CD4-positive, CD25-positive, alpha-beta regulatory T cell (primary cell): Measurements from ENCODE around the gene GFI1B. TPM values are rescaled to one million over a fixed set of nuclear protein-coding genes. Genes with fewer than 3 reads are reported as not detected.

Source experiments
- ATAC-seq, 2 donors: fragments of 150-1000 bp; cut with Tn5 transposase; one replicate each; pipeline ENCODE4 v1.10.0; 2021; ENCODE audit warnings: low read depth in 2 of 2, moderate number of reproducible peaks in 2 of 2, moderate library complexity in 1 of 2
- DNase-seq, 3 donors: peaks; one replicate each; pipeline versions ENCODE4 v3.0.0 to v3.0.0-alpha.2; 2012 to 2022; ENCODE audit warnings: mixed read lengths in 1 of 3
- H3K27ac ChIP-seq: one replicate; pipeline ENCODE4 v1.7.0; 2013; ENCODE audit warnings: mild to moderate bottlenecking, low read length; ENCODE audit not compliant: insufficient read depth, poor library complexity, severe bottlenecking
- H3K27me3 ChIP-seq: one replicate; pipeline ENCODE4 v1.7.0; 2013; ENCODE audit warnings: low read length; ENCODE audit not compliant: control insufficient read depth, insufficient read depth
- H3K36me3 ChIP-seq: one replicate; pipeline ENCODE4 v1.7.0; 2013; ENCODE audit warnings: mild to moderate bottlenecking, low read length, moderate library complexity; ENCODE audit not compliant: control insufficient read depth, insufficient read depth
- H3K4me1 ChIP-seq: 2 replicates; pipeline ENCODE4 v1.7.0; 2013; ENCODE audit warnings: mild to moderate bottlenecking, low read length; ENCODE audit not compliant: insufficient read depth, control insufficient read depth, poor library complexity, severe bottlenecking
- H3K4me3 ChIP-seq: one replicate; pipeline ENCODE4 v1.7.0; 2013; ENCODE audit warnings: low read depth, mild to moderate bottlenecking, low read length, moderate library complexity
- H3K9me3 ChIP-seq, 2 experiments: 1 replicate in 1 of 2; 2 replicates in 1 of 2; pipeline ENCODE4 v1.7.0; 2013; ENCODE audit warnings: low read length in 2 of 2, mild to moderate bottlenecking in 1 of 2, moderate library complexity in 1 of 2; ENCODE audit not compliant: control insufficient read depth in 2 of 2
- H3K27ac Mint-ChIP-seq, 3 donors: one replicate each; pipeline ENCODE4 v1.8.0; 2020 to 2022; ENCODE audit warnings: mild to moderate bottlenecking in 3 of 3, mixed read lengths in 3 of 3, moderate library complexity in 2 of 3
- H3K27me3 Mint-ChIP-seq: one replicate; pipeline ENCODE4 v1.8.0; 2022; ENCODE audit warnings: mild to moderate bottlenecking, mixed read lengths
- H3K36me3 Mint-ChIP-seq: one replicate; pipeline ENCODE4 v1.8.0; 2020; ENCODE audit warnings: mixed read lengths
- H3K4me1 Mint-ChIP-seq, 4 donors: one replicate each; pipeline ENCODE4 v1.8.0; 2020 to 2022; ENCODE audit warnings: mixed read lengths in 4 of 4, mild to moderate bottlenecking in 1 of 4
- H3K4me3 Mint-ChIP-seq, 4 donors: one replicate each; pipeline ENCODE4 v1.8.0; 2020 to 2022; ENCODE audit warnings: mild to moderate bottlenecking in 4 of 4, mixed read lengths in 4 of 4, moderate library complexity in 3 of 4
- H3K9me3 Mint-ChIP-seq, 7 donors: one replicate each; pipeline ENCODE4 v1.8.0; 2020 to 2022; ENCODE audit warnings: mixed read lengths in 7 of 7, mild to moderate bottlenecking in 3 of 7, moderate library complexity in 2 of 7
- polyA plus RNA-seq, 4 donors: library from polyadenylated mRNA; unstranded; fragments of 300-500 nt; fragmentation: Illumina TruSeq; gene quantifications; one replicate each; pipeline ENCODE4 v1.2.3, GENCODE V29; 2021
- total RNA-seq: library from RNA; stranded (reverse); gene quantifications from one replicate; pipeline ENCODE4 v1.2.3, GENCODE V29; 2022

Gene GFI1B
- total and polyA plus RNA-seq, 5 donors from 2014 or later, result 0.05 to 3.3 TPM; not detected in 3

- peak overlapping the region; percentile 93 to 100 (median 100) for H3K4me3 Mint-ChIP-seq
- Histone ChIP-seq H3K27me3 (no peaks in the 10 kb centered on the region), H3K36me3 (peaks cover 3% of the 10 kb centered on the region), H3K4me1 (peaks cover 34% of the 10 kb centered on the region), H3K4me3 (peak overlapping the region; percentile 66), H3K27ac (peak overlapping the region; percentile 90), H3K9me3 (no peaks in the 10 kb centered on the region)
- H3K9me3 Mint-ChIP-seq, result no peaks in the 10 kb centered on the region
- ATAC-seq (peak; percentile 1 to 2), DNase-seq (no peak)
- H3K27me3 Mint-ChIP-seq, result peaks cover 6% of the 10 kb centered on the region
- H3K4me1 Mint-ChIP-seq, result peaks cover 0 to 73% (median 31%) of the 10 kb centered on the region in 4 donors
- peak overlapping the region; percentile 94 to 98 (median 98) for H3K27ac Mint-ChIP-seq
- H3K36me3 Mint-ChIP-seq, result peaks cover 3% of the 10 kb centered on the region
These were observed 51.5 kb downstream of the GFI1B start for GRCh38 chr9:133029994-133030316.

DNA sequence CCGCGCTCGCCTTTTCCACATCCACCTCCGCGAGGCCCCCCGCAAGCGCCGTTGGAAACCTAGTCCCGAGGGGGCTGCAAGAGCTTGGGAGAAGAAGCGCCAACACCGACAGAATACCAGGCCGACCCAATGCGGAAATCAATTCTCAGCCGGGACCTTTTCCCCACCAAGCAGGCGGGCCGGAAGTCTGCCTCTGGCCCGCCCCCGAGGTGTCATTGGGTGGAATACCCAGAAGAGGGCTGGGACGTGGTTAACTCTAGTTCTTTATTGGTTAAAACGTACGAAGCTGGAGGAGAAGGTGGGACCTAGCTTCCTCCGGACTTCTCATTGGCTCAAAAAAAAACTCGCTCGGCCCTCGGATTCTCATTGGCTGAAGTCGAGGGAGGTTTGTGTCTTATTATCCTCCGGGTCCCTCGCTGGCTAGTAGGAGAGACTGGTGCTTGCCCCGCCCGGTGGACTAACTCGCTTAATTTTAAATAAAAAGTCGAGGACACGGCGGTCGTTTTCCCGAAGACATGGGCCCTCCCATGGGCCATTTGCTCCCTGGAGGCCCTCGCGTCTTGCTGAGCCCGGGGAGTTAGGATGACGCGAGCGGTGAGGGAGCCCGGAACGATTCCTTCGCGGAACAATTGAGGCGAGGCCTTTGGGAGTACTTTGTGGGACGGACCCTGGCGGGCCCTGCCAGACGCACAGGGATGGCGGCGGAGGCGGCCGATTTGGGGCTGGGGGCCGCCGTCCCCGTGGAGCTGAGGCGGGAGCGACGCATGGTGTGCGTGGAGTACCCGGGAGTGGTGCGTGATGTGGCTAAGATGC is 52.0 kb downstream of the GFI1B start, which contains the start of gene GTF3C5:
GTF3C5 (plus strand) TSS at position 681 of the 813 bp plus-strand sequence; CDS start at position 696, 15 bp downstream.
- Histone ChIP-seq H3K36me3 (peaks cover 3% of the 10 kb centered on the region), H3K4me3 (peak within 1 kb of the TSS; percentile 91), H3K27me3 (no peaks in the 10 kb centered on the region), H3K9me3 (no peaks in the 10 kb centered on the region), H3K27ac (peak within 1 kb of the TSS; percentile 90), H3K4me1 (peaks cover 34% of the 10 kb centered on the region)
- ATAC-seq (peak; percentile 97 to 98), DNase-seq (peak; percentile 91 to 99 (median 96))
- peaks cover 6% of the 10 kb centered on the region for H3K27me3 Mint-ChIP-seq
- peaks cover 3% of the 10 kb centered on the region for H3K36me3 Mint-ChIP-seq
- peak within 1 kb of the TSS; percentile 93 to 100 (median 100) for H3K4me3 Mint-ChIP-seq
- H3K9me3 Mint-ChIP-seq, result no peaks in the 10 kb centered on the region
- peaks cover 0 to 77% (median 31%) of the 10 kb centered on the region in 4 donors for H3K4me1 Mint-ChIP-seq
- H3K27ac Mint-ChIP-seq, result peak within 1 kb of the TSS; percentile 94 to 98 (median 98)

GRCh38 chr9:133031130-133031422 is 52.6 kb downstream of the GFI1B start:
- Histone ChIP-seq H3K36me3 (peaks cover 3% of the 10 kb centered on the region), H3K27ac (peak overlapping the region; percentile 75), H3K4me3 (peak overlapping the region; percentile 91), H3K27me3 (no peaks in the 10 kb centered on the region), H3K9me3 (no peaks in the 10 kb centered on the region), H3K4me1 (peaks cover 34% of the 10 kb centered on the region)
- peaks cover 3% of the 10 kb centered on the region for H3K36me3 Mint-ChIP-seq
- DNase-seq, result no peak
- peak overlapping the region; percentile 93 to 100 (median 100) for H3K4me3 Mint-ChIP-seq
- ATAC-seq, result no peak
- H3K4me1 Mint-ChIP-seq, result peaks cover 0 to 83% (median 33%) of the 10 kb centered on the region in 4 donors
- peaks cover 6% of the 10 kb centered on the region for H3K27me3 Mint-ChIP-seq
- H3K27ac Mint-ChIP-seq, result peak overlapping the region; percentile 71 to 98 (median 94)
- no peaks in the 10 kb centered on the region for H3K9me3 Mint-ChIP-seq

- no peaks in the 10 kb centered on the region for H3K9me3 ChIP-seq
- H3K4me1 Mint-ChIP-seq, result peaks cover 0 to 85% (median 37%) of the 10 kb centered on the region in 4 donors
- H3K27ac ChIP-seq, result no peak overlapping the region
- DNase-seq (no peak), ATAC-seq (no peak)
- H3K4me3 ChIP-seq, result peak overlapping the region; percentile 91
- peaks cover 34% of the 10 kb centered on the region for H3K4me1 ChIP-seq
- peak overlapping the region; percentile 71 to 98 (median 94) for H3K27ac Mint-ChIP-seq
- H3K4me3 Mint-ChIP-seq, result peak overlapping the region; percentile 93 to 100 (median 100)
- H3K27me3 ChIP-seq, result no peaks in the 10 kb centered on the region
- peaks cover 6% of the 10 kb centered on the region for H3K27me3 Mint-ChIP-seq
- peaks cover 3% of the 10 kb centered on the region for H3K36me3 ChIP-seq
- H3K9me3 Mint-ChIP-seq, result no peaks in the 10 kb centered on the region
- H3K36me3 Mint-ChIP-seq, result peaks cover 3% of the 10 kb centered on the region
These were observed 53.0 kb downstream of the GFI1B start for GRCh38 chr9:133031496-133031911.

DNA sequence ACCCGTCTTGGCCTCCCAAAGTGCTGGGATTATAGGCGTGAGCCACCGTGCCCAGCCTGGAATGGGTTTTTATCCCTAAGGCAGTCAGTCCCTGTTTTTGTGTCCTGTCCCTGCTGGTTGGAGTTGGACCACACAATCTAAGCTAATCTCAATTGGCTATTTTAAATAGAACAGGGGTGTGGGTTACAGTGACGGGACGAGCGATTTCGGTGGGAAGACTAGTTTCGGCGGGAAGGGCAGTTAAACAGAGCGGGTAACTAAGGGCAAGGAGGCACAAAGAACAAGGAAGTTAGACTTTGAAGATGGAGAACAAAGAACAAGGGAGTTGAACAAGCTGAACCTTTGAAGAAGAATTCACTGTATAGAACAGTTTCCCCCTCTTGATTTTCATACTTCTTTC is 53.7 kb downstream of the GFI1B start:
- Mint-ChIP-seq H3K9me3 (no peaks in the 10 kb centered on the region), H3K27me3 (peaks cover 6% of the 10 kb centered on the region), H3K4me1 (peaks cover 0 to 87% (median 38%) of the 10 kb centered on the region in 4 donors), H3K4me3 (peak overlapping the region; percentile 93 to 100 (median 100)), H3K36me3 (peaks cover 3% of the 10 kb centered on the region), H3K27ac (peak overlapping the region in 2 of 3 donors; percentile 72 to 94)
- ATAC-seq (no peak), DNase-seq (no peak)
- Histone ChIP-seq H3K27ac (no peak overlapping the region), H3K4me1 (peaks cover 34% of the 10 kb centered on the region), H3K36me3 (peaks cover 3% of the 10 kb centered on the region), H3K9me3 (no peaks in the 10 kb centered on the region), H3K4me3 (peak overlapping the region; percentile 91), H3K27me3 (no peaks in the 10 kb centered on the region)

- Histone ChIP-seq H3K4me3 (no peak overlapping the region), H3K4me1 (peaks cover 24% of the 10 kb centered on the region), H3K27ac (no peak overlapping the region), H3K36me3 (peaks cover 6% of the 10 kb centered on the region), H3K27me3 (no peaks in the 10 kb centered on the region), H3K9me3 (no peaks in the 10 kb centered on the region)
- H3K4me3 Mint-ChIP-seq, result no peak overlapping the region
- peaks cover 0 to 72% (median 35%) of the 10 kb centered on the region in 4 donors for H3K4me1 Mint-ChIP-seq
- no peaks in the 10 kb centered on the region for H3K27me3 Mint-ChIP-seq
- no peaks in the 10 kb centered on the region for H3K9me3 Mint-ChIP-seq
- ATAC-seq (no peak), DNase-seq (no peak)
- H3K36me3 Mint-ChIP-seq, result peaks cover 3% of the 10 kb centered on the region
- no peak overlapping the region for H3K27ac Mint-ChIP-seq
These were observed 57.2 kb downstream of the GFI1B start for GRCh38 chr9:133035669-133036068.

GRCh38 chr9:133037775-133038515 is 59.5 kb downstream of the GFI1B start:
- no peak for DNase-seq
- peaks cover 0 to 50% (median 21%) of the 10 kb centered on the region in 4 donors for H3K4me1 Mint-ChIP-seq
- no peaks in the 10 kb centered on the region for H3K27me3 Mint-ChIP-seq
- H3K27ac ChIP-seq, result no peak overlapping the region
- no peaks in the 10 kb centered on the region for H3K9me3 ChIP-seq
- peaks cover 4% of the 10 kb centered on the region for H3K36me3 Mint-ChIP-seq
- peaks cover 18% of the 10 kb centered on the region for H3K36me3 ChIP-seq
- H3K4me3 Mint-ChIP-seq, result no peak overlapping the region
- no peak for ATAC-seq
- no peak overlapping the region for H3K4me3 ChIP-seq
- no peak overlapping the region for H3K27ac Mint-ChIP-seq
- H3K27me3 ChIP-seq, result no peaks in the 10 kb centered on the region
- H3K4me1 ChIP-seq, result peaks cover 8% of the 10 kb centered on the region
- H3K9me3 Mint-ChIP-seq, result no peaks in the 10 kb centered on the region
